ENCODE measurements around the gene COL20A1.

The COL20A1 gene

DNA sequence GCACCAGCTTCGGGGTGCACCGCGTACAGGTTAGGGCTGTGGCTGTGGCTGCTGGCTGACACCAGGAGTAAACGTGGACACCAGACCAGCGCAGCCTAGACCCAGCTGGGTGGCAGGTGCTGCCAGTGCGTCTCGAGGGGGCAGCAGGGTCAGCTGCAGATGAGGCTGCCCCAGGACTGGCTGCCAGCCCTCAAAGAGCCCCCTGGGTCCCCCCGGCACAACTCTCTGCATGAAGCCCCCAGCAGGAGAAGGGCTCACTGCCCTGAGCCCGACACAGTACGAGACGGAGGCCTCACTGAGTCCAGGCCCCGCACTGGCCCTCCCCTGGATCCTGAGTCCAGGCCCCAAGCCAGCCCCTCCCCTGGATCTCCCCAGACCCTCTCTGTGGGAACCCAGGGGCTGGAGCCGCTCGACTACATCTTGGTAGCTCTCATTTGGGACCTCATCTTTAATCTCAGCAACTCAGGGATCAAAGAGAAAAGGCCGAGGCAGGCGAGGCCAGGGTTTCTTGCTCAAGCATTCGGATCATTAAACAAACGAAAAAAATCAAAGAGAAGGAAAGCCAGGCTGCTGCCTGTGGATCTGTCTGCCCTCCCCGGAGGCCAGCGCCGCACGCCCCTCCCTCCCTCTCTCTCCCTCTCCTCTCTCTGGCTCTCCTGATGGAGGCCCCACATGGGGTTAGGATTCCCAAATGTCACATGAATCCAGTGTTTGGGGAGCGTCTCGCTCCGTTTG lies 31.8 kb upstream of the COL20A1 start:
- no peak for DNase-seq (ENCODE audit: low read depth in 2 of 3, low spot score in 1 of 3)

DNA sequence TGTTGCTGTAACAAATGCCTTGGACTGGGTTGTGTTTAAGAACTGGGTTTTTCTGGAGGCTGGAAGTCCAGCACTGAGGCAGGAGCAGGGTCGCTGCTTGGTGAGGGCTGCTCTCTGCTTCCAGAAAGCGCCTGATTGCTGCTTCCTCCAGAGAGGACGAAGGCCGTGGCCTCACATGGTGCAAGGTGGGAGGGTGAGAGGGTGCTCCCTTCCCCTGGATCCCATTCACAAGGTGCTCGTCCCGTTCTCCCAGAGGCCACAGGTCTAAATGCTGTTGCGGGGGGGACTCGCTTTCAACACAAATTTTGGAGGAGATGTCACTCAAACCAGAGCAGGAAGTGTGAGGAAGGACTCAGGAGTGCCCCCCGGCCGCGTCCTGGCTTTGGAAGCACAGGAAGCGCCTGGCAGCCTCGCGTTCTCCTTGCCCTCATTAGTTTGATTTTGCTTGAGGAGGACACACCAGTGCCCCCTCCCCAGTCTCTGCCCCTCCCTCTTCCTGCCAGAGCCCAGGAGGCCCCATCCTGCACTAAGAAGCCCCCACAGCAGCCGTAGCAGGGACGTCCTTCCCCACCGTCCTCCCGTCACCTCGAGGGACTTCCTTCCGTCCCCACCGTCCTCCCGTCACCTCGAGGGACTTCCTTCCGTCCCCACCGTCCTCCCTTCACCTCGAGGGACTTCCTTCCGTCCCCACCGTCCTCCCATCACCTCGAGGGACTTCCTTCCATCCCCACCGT lies 31.0 kb upstream of the COL20A1 start:
- DNase-seq (ENCODE audit: low read depth in 2 of 3, low spot score in 1 of 3), result no peak

- DNase-seq (ENCODE audit: low read depth in 2 of 3, low spot score in 1 of 3), result no peak
Measured at GRCh38 chr20:63262836-63263235, 30.1 kb upstream of the COL20A1 start.

- DNase-seq (ENCODE audit: low read depth in 2 of 3, low spot score in 1 of 3), result no peak
Measured at GRCh38 chr20:63264000-63264399, 29.0 kb upstream of the COL20A1 start.

- no peak for DNase-seq (ENCODE audit: low read depth in 2 of 3, low spot score in 1 of 3)
Measured at GRCh38 chr20:63264519-63264918, 28.5 kb upstream of the COL20A1 start.

DNA sequence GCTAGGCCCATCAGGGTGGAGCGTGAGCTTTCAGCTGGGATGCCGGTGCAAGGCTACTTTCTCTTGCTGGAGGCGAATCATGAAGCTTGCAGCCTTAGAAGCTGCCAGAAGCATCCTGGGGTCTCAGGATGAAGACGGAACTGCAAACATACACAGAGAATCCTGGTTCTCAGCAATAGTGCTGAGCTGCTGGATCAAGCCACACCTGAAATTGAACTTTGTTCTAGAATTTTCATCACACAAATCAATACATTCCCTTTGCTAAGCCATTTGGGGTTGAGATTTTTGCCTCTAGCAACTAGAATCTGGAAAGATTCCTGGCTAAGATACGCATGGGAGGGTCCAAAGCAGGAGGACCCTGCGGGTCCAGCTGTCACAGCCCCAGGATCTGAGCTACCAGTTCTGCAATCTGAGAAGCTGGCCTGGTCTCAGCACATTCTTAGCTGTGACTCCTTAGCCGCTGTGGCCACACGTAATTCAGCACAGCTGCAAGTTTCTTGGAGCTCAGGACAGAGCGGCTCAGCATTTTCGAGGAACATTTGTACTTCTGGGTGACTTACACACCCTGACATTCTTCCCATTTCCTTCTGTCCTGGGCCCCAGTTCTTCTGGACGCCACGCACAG lies 27.0 kb upstream of the COL20A1 start:
- no peak for DNase-seq (ENCODE audit: low read depth in 2 of 3, low spot score in 1 of 3)

DNA sequence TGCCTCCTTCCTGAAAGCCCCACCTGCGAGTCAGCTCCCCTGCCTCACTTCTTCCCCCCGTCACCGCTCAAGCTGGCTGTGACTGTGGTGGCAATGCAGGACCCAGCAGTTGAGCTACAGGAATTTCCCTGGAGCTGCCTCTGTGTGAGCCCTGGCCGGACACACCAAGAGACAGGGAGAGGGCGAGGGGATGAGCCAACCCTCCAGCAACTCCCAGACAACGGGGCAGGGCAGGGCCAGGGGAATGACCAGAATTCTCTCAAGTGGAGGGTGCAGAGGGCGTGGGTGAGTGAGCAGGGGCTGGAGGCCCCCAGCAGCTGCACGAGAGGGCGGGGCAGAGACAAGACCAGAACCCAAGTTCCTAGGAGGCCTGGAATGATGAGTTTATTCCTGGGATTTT lies 25.3 kb upstream of the COL20A1 start:
- DNase-seq (ENCODE audit: low read depth in 2 of 3, low spot score in 1 of 3), result no peak

DNA sequence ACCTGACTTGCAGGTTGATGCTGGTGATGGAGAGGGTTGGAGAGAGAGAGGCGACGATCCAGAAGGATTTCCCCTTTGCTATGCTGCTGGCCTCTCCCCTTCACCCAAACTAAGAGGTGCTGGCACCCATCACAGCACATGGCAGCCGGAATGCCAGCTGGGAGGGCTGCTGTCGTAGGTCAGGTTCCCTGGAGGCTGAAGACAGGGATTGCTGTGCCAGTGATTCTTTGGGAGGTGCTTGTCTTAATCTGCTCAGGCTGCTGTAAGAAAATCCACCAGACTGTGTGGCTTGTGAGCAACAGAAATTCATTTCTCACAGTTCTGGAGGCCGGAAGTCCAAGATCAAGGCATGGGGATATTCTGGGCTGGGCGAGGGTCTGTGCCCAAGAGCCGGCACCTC lies 24.7 kb upstream of the COL20A1 start:
- no peak for DNase-seq (ENCODE audit: low read depth in 2 of 3, low spot score in 1 of 3)

- no peak for DNase-seq (ENCODE audit: low read depth in 2 of 3, low spot score in 1 of 3)
Measured at GRCh38 chr20:63268671-63269439, 24.1 kb upstream of the COL20A1 start.

DNA sequence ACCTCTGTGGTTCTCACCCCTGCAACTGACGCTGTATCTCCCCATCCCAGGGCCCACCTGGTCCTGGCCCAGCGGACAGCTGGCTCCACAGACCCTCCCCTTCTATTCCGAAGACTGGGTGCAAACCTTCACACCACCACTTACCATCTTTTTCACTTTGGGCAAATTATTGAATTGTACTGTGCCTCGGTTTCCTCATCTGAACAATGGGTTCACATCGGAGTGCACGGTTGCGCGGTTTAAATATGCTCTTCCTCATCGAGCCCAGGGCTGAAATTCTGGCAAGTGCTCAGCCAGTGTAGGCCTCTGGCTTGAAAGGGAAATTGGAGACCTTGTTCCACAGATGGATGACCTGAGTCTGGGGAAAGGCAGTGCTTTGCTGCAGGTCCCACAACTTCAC lies 23.3 kb upstream of the COL20A1 start:
- no peak for DNase-seq (ENCODE audit: low read depth in 2 of 3, low spot score in 1 of 3)

DNA sequence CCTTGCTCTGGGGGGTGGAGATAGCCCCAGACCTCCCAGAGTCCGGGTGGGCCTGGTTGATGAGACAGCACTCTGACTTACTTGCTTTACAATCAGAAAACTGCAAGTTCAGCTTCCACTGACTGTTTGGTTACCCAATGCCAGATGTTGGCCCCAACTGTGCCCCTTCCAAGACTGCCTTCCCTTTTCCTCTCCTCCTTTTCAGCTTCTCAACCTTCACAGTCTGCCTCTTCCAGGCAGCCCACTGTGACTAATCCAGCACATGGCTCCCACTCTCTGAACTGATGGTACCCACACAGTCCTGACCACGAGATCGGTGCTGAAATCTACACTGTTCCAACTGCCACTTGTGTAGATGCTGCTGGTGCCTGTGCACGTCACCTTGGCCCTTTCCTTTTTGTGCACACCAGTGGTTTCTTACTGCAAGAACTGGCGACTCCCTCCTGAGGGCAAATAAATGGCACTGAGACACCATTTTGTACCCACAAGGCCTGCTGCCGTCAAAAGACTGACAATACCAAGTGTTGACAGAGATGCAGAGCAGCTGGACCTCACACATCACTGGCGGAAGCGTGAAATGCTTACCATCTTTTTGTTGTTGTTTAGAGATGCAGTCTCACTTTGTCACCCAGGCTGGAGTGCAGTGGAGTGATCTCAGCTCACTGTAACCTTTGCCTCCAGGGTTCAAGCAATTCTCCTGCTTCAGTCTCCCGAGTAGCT lies 22.2 kb upstream of the COL20A1 start:
- DNase-seq (ENCODE audit: low read depth in 2 of 3, low spot score in 1 of 3), result no peak

GRCh38 chr20:63272105-63273058 lies 20.6 kb upstream of the COL20A1 start, which contains the start of gene ARFGAP1:
TSS of gene ARFGAP1 (plus strand) at chr20:63272813. CDS start at chr20:63275581, 2,768 bp downstream.
- DNase-seq (ENCODE audit: low read depth in 2 of 3, low spot score in 1 of 3), result peak; percentile 76 to 88 (median 80)

GRCh38 chr20:63273059-63273579 lies 19.9 kb upstream of the COL20A1 start:
- no peak for DNase-seq (ENCODE audit: low read depth in 2 of 3, low spot score in 1 of 3)

DNA sequence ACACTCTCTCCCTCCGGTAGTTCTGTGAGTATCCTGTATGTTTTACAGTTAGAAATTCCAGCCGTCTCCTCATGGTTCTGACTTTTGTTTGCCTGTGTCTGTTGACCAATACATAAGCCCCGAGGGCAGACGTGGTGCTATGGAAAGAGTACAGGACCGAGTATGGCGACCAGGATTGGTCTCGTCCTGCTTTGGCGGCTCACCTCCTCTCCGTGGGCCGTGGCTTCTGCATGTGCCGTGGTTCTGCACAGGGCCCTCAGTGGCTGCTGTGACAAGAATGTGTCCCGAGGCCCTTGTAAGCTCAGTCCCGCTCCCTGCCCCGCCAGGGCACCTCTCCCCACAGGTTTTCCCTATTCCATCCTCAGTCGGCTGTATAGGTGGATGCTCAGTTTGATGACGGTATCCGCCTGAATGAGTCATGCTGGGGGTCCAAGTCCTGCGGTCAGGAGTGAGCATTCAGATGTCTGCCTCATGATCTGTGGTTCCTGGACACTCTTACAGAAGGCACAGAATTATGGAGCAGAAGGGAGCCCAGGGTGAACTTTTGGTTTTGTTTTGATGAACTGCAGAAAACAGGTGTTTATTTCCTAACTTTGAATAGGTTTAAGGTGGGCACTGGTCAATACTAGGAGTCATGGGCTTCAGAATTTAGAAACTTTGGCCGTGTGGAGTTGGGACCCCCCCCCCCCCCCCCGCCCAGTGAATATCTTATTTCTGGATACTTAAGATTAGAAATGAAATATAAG lies 19.2 kb upstream of the COL20A1 start:
- DNase-seq (ENCODE audit: low read depth in 2 of 3, low spot score in 1 of 3), result no peak

- no peak for DNase-seq (ENCODE audit: low read depth in 2 of 3, low spot score in 1 of 3)
Measured at GRCh38 chr20:63274381-63275228, 18.4 kb upstream of the COL20A1 start.

GRCh38 chr20:63275825-63276224 lies 17.2 kb upstream of the COL20A1 start:
- no peak for DNase-seq (ENCODE audit: low read depth in 2 of 3, low spot score in 1 of 3)

- DNase-seq (ENCODE audit: low read depth in 2 of 3, low spot score in 1 of 3), result no peak
Measured at GRCh38 chr20:63276956-63277355, 16.0 kb upstream of the COL20A1 start.
